ENCODE measurements around the gene ATRNL1.
"Not testable (repeated sequence)": the region's sequence is repeated elsewhere in the genome, so short reads cannot be mapped to it uniquely, and the experiment has no call there.

The ATRNL1 gene

GRCh38 chr10:115250784-115251183 lies 157.6 kb downstream of the ATRNL1 start:
- no peak for DNase-seq

GRCh38 chr10:115253765-115254164 lies 160.6 kb downstream of the ATRNL1 start:
- not testable (repeated sequence) for DNase-seq

GRCh38 chr10:115272482-115272881 lies 179.3 kb downstream of the ATRNL1 start:
- DNase-seq = no peak

- no peak for DNase-seq
Measured at GRCh38 chr10:115278294-115278693, 185.1 kb downstream of the ATRNL1 start.

GRCh38 chr10:115295213-115295805 lies 202.1 kb downstream of the ATRNL1 start:
- DNase-seq = no peak

DNA sequence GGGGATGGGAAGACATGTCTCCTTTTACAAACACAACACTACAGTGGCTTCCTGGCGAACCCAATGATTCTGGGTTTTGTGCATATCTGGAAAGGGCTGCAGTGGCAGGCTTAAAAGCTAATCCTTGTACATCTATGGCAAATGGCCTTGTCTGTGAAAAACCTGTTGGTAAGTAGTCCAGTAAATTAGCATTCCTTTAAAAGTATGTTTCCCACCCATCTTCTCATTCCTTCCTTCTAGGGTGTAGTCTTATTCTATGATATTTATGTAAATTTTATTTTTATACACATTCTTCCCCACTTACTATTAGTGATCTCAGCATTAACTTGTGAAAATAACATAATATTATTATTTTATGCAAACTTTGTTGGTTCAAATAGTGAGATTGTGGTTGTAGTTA lies 206.9 kb downstream of the ATRNL1 start:
- DNase-seq = no peak

DNA sequence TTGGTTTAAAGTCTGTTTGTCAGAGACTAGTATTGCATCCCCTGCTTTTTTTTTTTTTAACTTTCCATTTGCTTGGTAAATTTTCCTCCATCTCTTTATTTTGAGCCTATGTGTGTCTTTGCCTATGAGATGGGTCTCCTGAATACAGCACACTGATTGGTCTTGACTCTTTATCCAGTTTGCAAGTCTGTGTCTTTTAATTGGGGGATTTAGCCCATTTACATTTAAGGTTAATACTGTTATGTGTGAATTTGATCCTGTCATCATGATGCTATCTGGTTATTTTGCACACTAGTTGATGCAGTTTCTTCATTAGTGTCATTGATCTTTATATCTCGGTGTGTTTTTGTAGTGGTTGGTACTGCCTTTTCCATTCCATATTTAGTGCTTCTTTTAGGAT lies 226.5 kb downstream of the ATRNL1 start:
- not testable (repeated sequence) for DNase-seq

- no peak for DNase-seq
Measured at GRCh38 chr10:115321360-115321759, 228.2 kb downstream of the ATRNL1 start.

GRCh38 chr10:115328331-115328730 lies 235.2 kb downstream of the ATRNL1 start:
- no peak for DNase-seq

DNA sequence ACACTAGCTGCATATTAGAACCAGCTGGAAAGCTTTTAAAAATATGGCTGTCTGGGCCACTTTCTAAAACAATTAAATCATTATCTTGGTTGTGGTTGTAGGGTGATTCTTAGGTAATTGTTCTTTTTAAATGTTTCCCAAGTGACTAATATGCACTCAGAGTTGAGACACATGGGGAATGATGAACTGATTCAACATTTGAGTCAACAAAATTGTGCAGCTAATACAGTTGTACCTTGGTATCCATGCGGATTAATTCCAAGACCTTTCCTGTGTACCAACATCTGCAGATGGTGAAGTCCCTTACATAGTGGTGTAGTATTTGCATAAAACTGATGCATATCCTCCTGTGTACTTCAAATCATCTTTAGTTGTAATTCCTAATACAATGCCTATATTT lies 242.2 kb downstream of the ATRNL1 start:
- no peak for DNase-seq

- DNase-seq = no peak
Measured at GRCh38 chr10:115355162-115355760, 262.1 kb downstream of the ATRNL1 start.

- not testable (repeated sequence) for DNase-seq
Measured at GRCh38 chr10:115367920-115368319, 274.8 kb downstream of the ATRNL1 start.

DNA sequence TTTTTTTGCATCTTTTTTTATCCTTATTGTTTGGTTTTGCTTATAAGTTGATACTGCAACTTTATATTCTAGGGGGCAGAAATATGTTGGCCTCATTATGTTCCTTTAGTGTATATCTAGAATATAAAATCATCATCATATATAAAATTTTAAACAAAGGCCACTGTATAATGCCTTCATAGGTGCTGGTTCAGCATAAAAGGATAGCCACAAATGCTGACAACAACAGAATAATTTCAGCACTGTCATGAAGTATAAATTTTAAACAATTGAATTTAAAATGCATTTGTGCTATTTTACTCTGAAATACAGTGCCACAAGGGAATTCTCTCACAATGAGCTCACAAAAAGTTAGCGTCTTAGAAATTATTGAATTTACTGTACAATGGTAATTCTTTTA lies 285.9 kb downstream of the ATRNL1 start:
- no peak for DNase-seq

GRCh38 chr10:115384665-115385064 lies 291.5 kb downstream of the ATRNL1 start:
- no peak for DNase-seq

- no peak for DNase-seq
Measured at GRCh38 chr10:115390607-115391006, 297.4 kb downstream of the ATRNL1 start.

GRCh38 chr10:115398026-115398425 lies 304.9 kb downstream of the ATRNL1 start:
- no peak for DNase-seq

- no peak for DNase-seq
Measured at GRCh38 chr10:115402699-115403098, 309.5 kb downstream of the ATRNL1 start.

DNA sequence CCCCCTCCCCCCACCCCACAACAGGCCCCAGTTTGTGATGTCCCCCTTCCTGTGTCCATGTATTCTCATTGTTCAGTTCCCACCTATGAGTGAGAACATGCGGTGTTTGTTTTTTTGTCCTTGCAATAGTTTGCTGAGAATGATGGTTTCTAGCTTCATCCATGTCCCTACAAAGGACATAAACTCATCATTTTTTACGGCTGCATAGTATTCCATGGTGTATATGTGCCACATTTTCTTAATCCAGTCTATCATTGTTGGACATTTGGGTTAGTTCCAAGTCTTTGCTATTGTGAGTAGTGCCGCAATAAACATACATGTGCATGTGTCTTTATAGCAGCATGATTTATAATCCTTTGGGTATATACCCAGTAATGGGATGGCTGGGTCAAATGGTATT lies 312.7 kb downstream of the ATRNL1 start:
- DNase-seq = not testable (repeated sequence)

GRCh38 chr10:115409347-115409746 lies 316.2 kb downstream of the ATRNL1 start:
- DNase-seq = no peak

DNA sequence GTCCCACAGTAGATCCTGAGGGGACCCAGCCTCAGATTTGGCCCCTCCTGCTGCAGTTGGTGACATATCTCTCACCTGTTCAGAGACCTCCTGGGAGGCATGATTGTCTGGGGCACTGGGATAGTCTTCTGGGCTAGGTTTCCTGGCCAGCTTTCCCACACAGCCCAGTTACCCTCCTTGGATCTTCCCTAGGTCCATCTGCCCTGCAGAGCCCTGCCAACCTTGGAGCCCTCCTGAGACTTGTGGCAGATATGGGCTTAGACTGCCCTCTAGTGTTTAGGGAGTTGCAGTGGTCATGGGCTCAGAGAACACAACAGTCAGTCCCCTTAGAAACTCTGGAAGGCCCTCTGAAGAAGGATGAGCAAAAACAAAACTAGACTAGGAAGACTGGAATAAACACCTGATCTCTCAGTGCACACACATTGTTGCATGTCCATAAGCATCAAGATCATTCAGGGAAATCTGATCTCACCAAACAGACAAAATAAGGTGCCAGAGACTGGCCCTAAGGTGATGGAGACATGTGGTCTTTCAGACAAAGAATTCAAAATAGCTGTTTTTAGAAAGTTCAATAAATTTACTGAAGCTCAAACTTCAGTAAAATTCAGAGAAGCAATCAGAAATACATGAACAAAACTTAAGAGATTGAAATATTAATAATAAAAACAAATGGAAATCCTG lies 324.6 kb downstream of the ATRNL1 start:
- DNase-seq = peak; percentile 48

DNA sequence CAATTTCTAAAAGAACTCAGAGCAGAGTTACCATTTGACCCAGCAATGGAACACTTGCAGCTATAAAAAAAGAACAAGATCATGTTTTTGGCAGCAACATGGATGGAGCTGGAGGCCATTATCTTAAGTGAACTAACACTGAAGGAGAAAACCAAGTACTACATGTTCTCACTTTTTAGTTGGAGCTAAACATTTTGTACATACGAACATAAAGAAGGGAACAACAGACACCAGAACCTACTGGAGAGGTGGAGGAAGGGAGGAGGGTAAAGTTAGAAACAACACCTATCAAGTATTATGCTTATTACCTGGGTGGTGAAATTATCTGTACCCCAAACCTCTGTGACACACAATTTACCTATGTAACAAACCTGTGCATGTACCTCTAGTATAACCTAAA lies 329.5 kb downstream of the ATRNL1 start:
- no peak for DNase-seq

GRCh38 chr10:115427611-115428010 lies 334.4 kb downstream of the ATRNL1 start:
- DNase-seq = no peak

DNA sequence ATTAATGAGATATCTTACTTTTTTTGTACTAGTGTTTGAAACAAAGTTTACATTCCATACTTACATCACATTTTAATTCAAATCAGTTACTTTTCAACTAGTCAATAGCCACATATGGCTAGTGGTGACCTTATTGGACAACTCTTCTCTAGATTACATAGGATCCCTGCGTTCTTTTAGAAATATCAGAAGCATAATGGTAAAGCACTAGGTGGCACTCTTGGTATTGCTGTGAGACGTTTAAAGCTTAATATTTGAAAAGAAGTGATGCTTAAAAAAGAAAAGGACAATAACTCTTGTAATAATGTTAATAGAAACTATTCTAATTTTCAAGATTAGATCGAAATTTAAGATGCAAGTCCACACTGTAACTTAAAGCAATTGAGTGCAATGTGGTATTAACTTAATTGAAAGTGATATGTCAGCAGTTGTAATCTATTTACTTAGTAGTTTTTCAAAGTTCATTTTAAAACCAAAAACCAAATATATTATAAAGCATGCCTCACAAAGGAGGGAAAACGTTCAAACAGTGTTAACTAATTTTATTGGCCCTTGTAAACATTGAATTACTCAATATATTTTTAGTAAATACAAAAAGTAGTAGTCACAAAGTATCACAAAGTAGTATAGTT lies 339.1 kb downstream of the ATRNL1 start:
- DNase-seq = no peak

GRCh38 chr10:115436999-115437398 lies 343.8 kb downstream of the ATRNL1 start:
- DNase-seq = no peak

Data from activated effector memory CD4-positive, alpha-beta T cell treated with anti-CD3 and anti-CD28 coated beads, Interleukin-2, amount 50 U/mL, for 16 hours (primary cell).